ENCODE measurements around the gene SUFU.

DNA sequence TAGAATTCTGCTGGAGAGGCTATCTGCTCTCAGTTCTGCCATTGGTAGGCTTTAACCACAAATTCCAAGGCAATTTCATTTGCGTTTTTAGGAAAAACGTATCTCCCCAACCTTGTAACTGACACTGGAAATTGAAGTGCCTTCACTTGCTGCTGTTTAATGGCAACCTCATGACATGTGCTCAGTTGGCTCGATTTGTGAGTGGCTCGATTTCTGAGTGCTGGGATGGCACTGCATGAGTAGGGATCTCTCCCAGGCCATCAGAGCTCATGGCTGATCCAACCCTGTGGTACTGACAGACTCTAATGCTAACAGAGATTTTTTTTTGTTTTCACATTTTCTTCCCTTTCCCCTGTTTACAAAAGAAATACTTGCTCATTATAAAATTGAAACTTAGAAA lies 56.0 kb downstream of the SUFU start:
- TF ChIP-seq, protein P1, sequence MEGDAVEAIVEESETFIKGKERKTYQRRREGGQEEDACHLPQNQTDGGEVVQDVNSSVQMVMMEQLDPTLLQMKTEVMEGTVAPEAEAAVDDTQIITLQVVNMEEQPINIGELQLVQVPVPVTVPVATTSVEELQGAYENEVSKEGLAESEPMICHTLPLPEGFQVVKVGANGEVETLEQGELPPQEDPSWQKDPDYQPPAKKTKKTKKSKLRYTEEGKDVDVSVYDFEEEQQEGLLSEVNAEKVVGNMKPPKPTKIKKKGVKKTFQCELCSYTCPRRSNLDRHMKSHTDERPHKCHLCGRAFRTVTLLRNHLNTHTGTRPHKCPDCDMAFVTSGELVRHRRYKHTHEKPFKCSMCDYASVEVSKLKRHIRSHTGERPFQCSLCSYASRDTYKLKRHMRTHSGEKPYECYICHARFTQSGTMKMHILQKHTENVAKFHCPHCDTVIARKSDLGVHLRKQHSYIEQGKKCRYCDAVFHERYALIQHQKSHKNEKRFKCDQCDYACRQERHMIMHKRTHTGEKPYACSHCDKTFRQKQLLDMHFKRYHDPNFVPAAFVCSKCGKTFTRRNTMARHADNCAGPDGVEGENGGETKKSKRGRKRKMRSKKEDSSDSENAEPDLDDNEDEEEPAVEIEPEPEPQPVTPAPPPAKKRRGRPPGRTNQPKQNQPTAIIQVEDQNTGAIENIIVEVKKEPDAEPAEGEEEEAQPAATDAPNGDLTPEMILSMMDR (IDR thresholded peaks at IDR 0.05), result no peak
- no peak for TF ChIP-seq POLR2A (IDR thresholded peaks at IDR 0.05)

All from esophagus squamous epithelium (tissue), 4 donors.